Left renal pelvis (tissue), 4 donors: ENCODE measurements around the gene SFTA2. TPM values are rescaled to one million over a fixed set of nuclear protein-coding genes. Genes with fewer than 3 reads are reported as not detected.
"Not testable (repeated sequence)": the region's sequence is repeated elsewhere in the genome, so short reads cannot be mapped to it uniquely, and the experiment has no call there.

Experiments used
- DNase-seq, 4 donors: peaks; one replicate each; pipeline ENCODE4 v3.0.0-alpha.2; 2013; ENCODE audit warnings: low read depth in 4 of 4, low spot score in 3 of 4
- polyA plus RNA-seq, 4 donors: library from polyadenylated mRNA; unstranded; fragments of 120-200 nt; gene quantifications; one replicate each; pipeline ENCODE4 v1.2.1, GENCODE V29; 2013; ENCODE audit not compliant: insufficient read length in 4 of 4

SFTA2 gene
- polyA plus RNA-seq, result 1 to 10 TPM in 1 of 4 donors, under 1 TPM in 3; 0.16 to 1.0 (median 0.82) TPM

DNA sequence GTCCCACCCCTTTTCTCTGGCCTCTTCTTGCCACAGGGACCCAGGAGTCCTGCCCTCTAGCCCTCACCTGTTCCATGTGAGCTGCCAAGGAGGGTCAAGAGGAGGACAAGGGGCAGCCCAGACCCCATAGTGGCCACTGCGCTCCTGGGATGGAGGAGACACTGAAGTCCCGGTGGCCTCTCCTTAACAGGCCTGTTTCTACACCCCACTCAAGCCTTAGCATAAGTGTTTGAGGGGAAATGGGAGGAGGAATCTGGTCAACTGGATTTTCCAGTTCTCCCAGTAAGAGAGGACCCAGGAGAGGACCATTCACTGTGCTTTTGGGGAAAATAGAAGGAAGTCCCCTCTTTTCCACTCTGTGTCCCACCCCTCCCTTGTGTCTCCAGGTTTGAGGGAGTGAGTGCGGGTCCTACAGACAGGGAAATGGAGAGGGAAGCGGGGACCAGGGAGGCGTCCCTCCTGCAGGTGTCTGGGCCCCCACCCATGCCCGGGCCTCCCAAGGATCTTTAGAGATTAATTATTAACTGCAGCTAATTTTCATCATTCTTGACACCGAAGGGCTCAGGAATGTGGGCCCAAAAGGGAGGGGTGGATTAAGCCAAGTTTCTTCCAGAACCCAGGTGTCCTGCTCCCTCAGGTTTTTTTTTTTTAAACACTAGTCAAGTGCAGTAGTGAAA, at the start of gene SFTA2:
SFTA2 (minus strand) TSS at position 202 of the 677 bp plus-strand sequence; CDS start at position 128, 74 bp downstream.
- DNase-seq, result no peak

GRCh38 chr6:30979690-30980089, 47.7 kb upstream of the SFTA2 start:
- no peak for DNase-seq

DNA sequence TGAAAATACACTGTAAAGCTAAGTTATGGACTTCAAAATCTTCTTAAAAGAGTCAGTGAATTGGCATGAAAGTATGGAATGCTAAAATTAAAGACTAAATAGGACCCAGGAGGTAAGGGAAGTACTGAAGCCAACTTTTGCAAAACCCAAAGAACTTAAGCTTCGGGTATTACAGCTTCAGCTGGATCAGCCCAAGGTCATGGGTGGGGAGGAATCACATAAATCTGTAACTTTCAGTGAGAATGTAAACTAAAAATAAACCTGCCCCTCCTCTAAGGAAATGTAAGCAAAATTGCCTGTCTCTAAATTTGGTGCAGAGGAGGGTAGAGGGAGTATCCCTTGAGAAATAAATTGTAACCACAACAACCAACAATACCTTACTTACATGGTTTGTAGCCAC, 47.2 kb upstream of the SFTA2 start:
- no peak for DNase-seq

DNA sequence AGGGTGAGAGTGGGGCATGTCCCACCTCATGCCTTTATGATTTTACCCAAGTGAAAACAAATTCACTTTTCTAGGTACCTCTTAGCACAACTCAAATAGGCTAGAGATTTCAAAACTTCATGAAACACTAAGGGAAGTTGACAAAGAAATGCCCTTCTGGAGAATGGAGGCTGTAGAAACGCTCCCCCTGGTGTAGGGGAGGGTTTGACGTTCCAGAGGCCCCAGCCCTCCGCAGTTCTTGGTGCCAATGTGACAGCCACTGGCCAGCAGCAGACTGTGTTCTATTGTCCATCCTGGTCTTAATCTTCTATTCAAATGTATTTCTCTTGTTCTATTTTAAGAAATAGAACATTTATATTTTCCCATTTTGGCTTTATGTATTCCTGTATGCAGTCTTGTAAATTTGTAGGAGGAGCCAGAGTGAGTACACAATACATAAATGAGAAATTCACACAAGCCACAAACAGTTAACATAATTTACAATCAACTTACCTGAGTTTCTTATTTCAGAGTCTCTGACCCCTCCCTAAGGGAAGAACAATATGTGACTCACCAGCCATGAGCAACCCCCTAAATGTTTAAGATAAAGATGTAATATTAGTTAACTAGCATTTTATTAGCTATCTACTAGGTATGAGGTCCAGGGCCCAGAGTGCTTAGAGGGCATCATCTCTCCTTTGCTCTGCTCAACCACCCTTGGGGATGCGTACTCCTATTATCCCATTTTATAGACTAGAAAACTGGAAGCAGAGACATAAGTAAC, 42.7 kb upstream of the SFTA2 start:
- no peak for DNase-seq

- no peak for DNase-seq
Observed at GRCh38 chr6:30972816-30973215, 40.8 kb upstream of the SFTA2 start.

- DNase-seq, result no peak
Observed at GRCh38 chr6:30970946-30971345, 39.0 kb upstream of the SFTA2 start.

DNA sequence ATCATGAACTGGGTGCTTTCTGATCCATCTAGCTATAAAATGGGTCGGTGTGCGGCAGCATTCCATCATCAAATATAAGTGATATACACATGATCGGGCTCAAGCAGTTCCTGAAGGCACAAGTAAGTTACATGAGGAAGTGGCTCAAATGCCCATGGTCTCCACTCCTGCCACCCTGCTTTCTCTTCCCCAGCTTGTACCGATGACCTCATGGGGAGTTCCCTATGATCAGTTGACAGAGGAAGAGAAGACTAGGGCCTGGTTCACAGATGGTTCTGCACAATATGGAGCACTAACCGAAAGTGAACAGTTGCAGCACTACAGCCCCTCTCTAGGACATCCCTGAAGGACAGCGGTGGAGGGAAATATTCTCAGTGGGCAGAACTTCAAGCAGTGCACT, 37.2 kb upstream of the SFTA2 start:
- DNase-seq, result not testable (repeated sequence)

GRCh38 chr6:30966154-30966553, 34.2 kb upstream of the SFTA2 start:
- no peak for DNase-seq

DNA sequence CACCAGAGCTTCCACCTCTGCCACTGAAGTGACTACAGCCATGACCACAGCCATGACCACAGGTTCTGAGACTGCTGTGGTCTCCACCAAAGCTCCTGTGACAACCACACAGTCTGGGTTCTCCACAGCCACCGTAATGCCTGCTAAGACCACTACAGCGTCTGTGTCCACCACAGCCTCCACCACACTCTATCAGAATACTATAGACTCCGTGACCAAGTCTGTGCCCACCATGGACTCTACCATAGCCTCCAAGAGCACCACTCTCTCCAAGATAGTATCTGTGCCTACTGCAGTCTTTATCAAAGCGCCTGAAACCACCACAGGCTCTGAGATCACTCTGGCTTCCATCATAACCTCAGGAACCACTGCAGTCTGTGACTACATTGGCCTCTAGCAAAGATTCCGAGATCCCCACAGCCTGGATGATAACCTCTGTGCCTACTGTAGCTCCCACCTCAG, 33.2 kb upstream of the SFTA2 start:
- no peak for DNase-seq

DNA sequence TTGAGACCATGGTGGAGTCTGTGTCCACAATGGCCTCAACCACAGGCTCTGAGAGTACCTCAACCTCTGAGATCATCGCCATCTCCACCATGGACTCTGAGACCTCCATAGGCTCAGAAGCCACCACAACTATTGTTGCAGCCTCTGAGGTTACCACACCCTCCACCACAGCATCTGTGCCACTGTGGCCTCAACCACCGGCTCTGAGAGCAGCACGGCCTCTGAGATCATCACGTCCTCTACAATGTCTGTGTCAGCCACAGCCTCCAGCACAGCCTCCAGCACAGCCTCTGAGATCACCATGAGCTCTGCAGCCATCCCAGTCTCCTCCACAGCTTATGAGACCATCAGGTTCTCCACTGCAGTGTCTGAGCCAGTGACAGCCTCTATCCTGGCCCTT, 32.1 kb upstream of the SFTA2 start:
- no peak for DNase-seq

- no peak for DNase-seq
Observed at GRCh38 chr6:30963641-30964040, 31.7 kb upstream of the SFTA2 start.

- no peak for DNase-seq
Observed at GRCh38 chr6:30962716-30963115, 30.7 kb upstream of the SFTA2 start.

- DNase-seq, result no peak
Observed at GRCh38 chr6:30960907-30961673, 29.1 kb upstream of the SFTA2 start.

DNA sequence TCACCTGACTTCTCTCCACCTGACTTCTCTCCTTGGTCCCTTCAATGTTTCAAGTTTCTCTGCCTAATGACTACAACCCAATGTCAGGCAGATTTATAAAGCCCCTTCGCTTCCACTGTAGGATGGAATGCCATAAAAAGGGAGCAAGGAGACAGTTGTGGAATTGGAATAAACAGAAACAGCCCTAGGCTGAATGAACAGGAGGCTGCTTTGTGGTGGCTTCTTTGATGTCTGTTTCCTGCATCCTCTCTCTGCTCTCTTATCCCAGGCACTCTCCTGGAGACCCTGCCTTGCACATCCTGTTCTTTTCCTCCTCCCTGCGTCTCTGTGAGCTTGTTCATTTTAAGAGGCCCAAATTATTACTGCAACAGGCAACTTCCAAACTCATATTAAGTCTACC, 25.7 kb upstream of the SFTA2 start:
- no peak for DNase-seq

DNA sequence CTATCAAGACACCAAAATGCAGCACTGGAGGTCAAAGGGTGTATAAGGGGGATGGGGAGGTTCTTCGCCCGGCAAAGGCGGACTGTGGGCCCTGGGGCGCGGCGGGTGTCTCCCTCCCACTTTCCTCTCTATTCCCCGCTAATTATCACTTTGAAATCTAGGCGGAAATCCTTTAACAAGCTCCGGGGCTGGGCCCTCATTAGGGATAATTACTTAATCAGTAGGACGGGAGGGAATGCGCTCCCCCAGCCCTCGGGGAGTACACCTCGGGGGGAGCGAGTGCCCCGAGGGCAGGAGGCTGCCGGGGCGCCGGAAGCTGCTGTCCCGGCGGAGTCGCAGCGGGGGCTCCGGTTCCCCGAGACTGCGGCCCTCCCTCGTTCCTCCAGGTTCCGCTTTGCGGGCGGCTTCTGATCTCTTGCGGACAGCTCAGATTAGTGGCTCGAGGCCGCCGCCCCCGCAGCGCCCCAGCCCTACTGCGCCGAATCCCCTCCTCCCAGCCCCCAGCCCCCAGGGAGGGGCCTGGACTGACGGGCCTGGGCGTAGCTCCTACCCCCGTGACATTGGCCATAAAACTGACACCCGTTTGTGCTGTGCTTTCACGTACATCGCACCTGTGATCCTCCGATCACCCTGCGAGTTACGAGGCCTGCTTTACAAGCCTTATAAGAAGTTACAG, 23.5 kb upstream of the SFTA2 start:
- DNase-seq, result peak in 2 of 4 donors; percentile 48

DNA sequence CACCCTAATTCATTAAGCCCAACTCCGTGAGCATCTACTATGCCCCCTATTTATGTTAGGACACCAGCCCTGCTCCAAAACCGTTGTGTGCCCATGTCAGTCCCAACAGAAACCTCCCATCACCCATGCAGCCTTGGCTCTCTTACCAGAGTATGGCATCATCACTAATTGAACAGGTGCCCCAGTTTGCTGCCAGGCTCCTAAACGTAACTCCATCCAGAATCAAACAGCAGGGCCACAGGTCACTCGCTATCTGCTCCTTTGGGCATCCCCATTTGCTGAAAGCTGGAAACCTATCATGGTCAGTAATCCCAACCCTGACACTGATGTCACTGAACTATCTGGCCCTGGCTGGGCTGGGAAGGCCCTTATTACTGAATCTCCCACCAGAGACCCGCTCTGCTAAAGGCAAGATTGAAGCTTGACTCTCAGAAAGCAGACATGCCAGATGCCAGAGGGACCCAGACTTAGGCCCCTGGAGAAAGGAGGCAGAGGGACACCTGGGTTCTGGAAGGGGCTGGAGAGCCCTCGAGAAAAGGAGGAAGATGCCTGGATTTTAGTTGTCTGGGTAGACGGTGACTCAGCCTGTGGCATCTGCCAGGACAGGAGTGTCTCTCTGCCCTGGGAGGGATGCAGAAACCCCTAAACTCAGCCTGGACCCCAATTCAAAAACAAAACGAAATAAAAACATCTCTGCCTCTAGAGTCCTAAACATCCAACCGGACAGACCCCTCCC, 22.8 kb upstream of the SFTA2 start:
- no peak for DNase-seq

GRCh38 chr6:30951907-30952469, 20.0 kb upstream of the SFTA2 start:
- DNase-seq, result no peak

GRCh38 chr6:30948811-30949210, 16.8 kb upstream of the SFTA2 start:
- DNase-seq, result no peak

GRCh38 chr6:30947231-30947630, 15.3 kb upstream of the SFTA2 start:
- DNase-seq, result no peak

- no peak for DNase-seq
Observed at GRCh38 chr6:30945281-30945680, 13.3 kb upstream of the SFTA2 start.
